MM.1S (cell line): ENCODE data around the gene DAAM1.

Source experiments
- EZH2 ChIP-seq: fragments of 300-600 bp; sonication (generic); optimal IDR thresholded peaks from 2 replicates; pipeline ENCODE3; 2017; ENCODE audit warnings: low read depth, mild to moderate bottlenecking, antibody characterized with exemption, low read length, mixed read lengths
- EZH2phosphoT487 ChIP-seq: fragments of 300-600 bp; sonication (generic); IDR thresholded peaks from 2 replicates; pipeline ENCODE4 v1.6.1; 2018; ENCODE audit warnings: antibody characterized with exemption, low read length
- TF ChIP-seq, protein P1 (sequence below): fragments of 300-600 bp; sonication (generic); IDR thresholded peaks from 2 replicates; pipeline ENCODE4 v1.5.1; 2016; ENCODE audit warnings: antibody characterized with exemption, low read length, mixed read lengths

DNA sequence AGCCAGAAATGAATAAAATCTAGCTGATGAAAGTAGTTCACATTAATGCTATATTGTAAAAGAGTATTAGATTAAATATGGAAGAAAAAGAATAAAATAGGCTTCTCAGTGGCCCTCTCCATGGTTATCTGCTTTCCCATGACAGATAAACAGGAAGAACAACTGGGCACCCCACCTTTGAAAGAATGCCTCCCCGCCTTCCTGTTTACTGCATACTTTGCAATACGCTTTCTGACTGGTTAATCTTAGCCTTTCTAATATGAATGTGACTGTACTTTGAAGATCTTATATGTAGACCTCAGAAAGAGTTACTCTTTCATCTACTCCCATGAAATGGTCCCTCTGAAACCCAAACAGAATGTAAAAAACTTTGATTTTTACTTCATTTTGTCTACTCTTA, 34.1 kb upstream of the DAAM1 start:
- TF ChIP-seq, protein P1, sequence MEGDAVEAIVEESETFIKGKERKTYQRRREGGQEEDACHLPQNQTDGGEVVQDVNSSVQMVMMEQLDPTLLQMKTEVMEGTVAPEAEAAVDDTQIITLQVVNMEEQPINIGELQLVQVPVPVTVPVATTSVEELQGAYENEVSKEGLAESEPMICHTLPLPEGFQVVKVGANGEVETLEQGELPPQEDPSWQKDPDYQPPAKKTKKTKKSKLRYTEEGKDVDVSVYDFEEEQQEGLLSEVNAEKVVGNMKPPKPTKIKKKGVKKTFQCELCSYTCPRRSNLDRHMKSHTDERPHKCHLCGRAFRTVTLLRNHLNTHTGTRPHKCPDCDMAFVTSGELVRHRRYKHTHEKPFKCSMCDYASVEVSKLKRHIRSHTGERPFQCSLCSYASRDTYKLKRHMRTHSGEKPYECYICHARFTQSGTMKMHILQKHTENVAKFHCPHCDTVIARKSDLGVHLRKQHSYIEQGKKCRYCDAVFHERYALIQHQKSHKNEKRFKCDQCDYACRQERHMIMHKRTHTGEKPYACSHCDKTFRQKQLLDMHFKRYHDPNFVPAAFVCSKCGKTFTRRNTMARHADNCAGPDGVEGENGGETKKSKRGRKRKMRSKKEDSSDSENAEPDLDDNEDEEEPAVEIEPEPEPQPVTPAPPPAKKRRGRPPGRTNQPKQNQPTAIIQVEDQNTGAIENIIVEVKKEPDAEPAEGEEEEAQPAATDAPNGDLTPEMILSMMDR: no peak
- TF ChIP-seq EZH2phosphoT487 (no peak), EZH2 (no peak)
